Neuronal stem cell (in vitro differentiated cells): ENCODE data around the gene MYO3B.

Experiments used
- DNase-seq: peaks from one replicate; pipeline ENCODE4 v3.0.0-alpha.2; 2013; ENCODE audit warnings: low spot score
- H2AFZ ChIP-seq: one replicate; pipeline ENCODE4 v1.6.1; 2013; ENCODE audit warnings: mild to moderate bottlenecking, low read length, inconsistent platforms
- H2AK5ac ChIP-seq: 2 replicates; pipeline ENCODE4 v1.6.1; 2013; ENCODE audit warnings: low read depth, mild to moderate bottlenecking, inconsistent platforms, low read length, moderate library complexity, mixed read lengths
- H2BK120ac ChIP-seq: 2 replicates; pipeline ENCODE4 v1.6.1; 2013; ENCODE audit warnings: low read depth, mild to moderate bottlenecking, inconsistent platforms, low read length, moderate library complexity, mixed read lengths
- H2BK12ac ChIP-seq: one replicate; pipeline ENCODE4 v1.6.1; 2013; ENCODE audit warnings: low read length, inconsistent platforms
- H2BK15ac ChIP-seq: 2 replicates; pipeline ENCODE4 v1.6.1; 2013; ENCODE audit warnings: mild to moderate bottlenecking, low read length, inconsistent platforms, mixed read lengths
- H2BK5ac ChIP-seq: one replicate; pipeline ENCODE4 v1.6.1; 2013; ENCODE audit warnings: inconsistent platforms, mild to moderate bottlenecking, low read length, moderate library complexity
- H3K14ac ChIP-seq: one replicate; pipeline ENCODE4 v1.6.1; 2013; ENCODE audit warnings: low read length, inconsistent platforms
- H3K18ac ChIP-seq: 2 replicates; pipeline ENCODE4 v1.6.1; 2013; ENCODE audit warnings: low read length, inconsistent platforms
- H3K23ac ChIP-seq: 2 replicates; pipeline ENCODE4 v1.6.1; 2013; ENCODE audit warnings: low read depth, mild to moderate bottlenecking, mixed read lengths, low read length, inconsistent platforms; ENCODE audit not compliant: poor library complexity
- H3K27ac ChIP-seq: replicated peaks from 3 replicates; pipeline ENCODE4 v1.5.1; 2013; ENCODE audit warnings: low read length, inconsistent platforms
- H3K27me3 ChIP-seq, 3 experiments: 2 replicates each; pipeline ENCODE4 v1.6.1; 2013; ENCODE audit warnings: low read length in 3 of 3, mild to moderate bottlenecking in 2 of 3, inconsistent platforms in 1 of 3, low read depth in 1 of 3, mixed read lengths in 1 of 3, moderate library complexity in 1 of 3; ENCODE audit not compliant: control insufficient read depth in 3 of 3, insufficient read depth in 3 of 3
- H3K36me3 ChIP-seq, 2 donors: replicated peaks in 1 of 2; 2 replicates each; pipeline ENCODE4 v1.6.1; 2013; ENCODE audit warnings: low read length in 2 of 2; ENCODE audit not compliant: control insufficient read depth in 2 of 2, insufficient read depth in 2 of 2
- H3K4ac ChIP-seq: 2 replicates; pipeline ENCODE4 v1.6.1; 2013; ENCODE audit warnings: inconsistent platforms, mild to moderate bottlenecking, low read length, moderate library complexity
- H3K4me1 ChIP-seq, 2 donors: 1 replicate in 1 of 2; 2 replicates in 1 of 2; pipeline ENCODE4 v1.6.1; 2013; ENCODE audit warnings: low read length in 2 of 2, low read depth in 1 of 2; ENCODE audit not compliant: control insufficient read depth in 2 of 2, insufficient read depth in 1 of 2
- H3K4me2 ChIP-seq: one replicate; pipeline ENCODE4 v1.6.1; 2013; ENCODE audit warnings: mild to moderate bottlenecking, low read length, inconsistent platforms; ENCODE audit not compliant: insufficient read depth, poor library complexity, severe bottlenecking
- H3K4me3 ChIP-seq, 2 donors: 2 replicates each; pipeline ENCODE4 v1.5.1; 2013; ENCODE audit warnings: low read length in 2 of 2, mild to moderate bottlenecking in 2 of 2, inconsistent platforms in 1 of 2, moderate library complexity in 1 of 2
- H3K79me1 ChIP-seq: one replicate; pipeline ENCODE4 v1.6.1; 2013; ENCODE audit warnings: low read depth, mild to moderate bottlenecking, inconsistent platforms, low read length, moderate library complexity
- H3K9ac ChIP-seq: one replicate; pipeline ENCODE4 v1.6.1; 2013; ENCODE audit warnings: mild to moderate bottlenecking, low read depth, low read length, inconsistent platforms; ENCODE audit not compliant: poor library complexity
- H3K9me3 ChIP-seq, 2 donors: replicated peaks in 1 of 2; 2 replicates each; pipeline versions ENCODE3 to v1.6.1; 2013; ENCODE audit warnings: low read length in 2 of 2, mild to moderate bottlenecking in 2 of 2, inconsistent platforms in 1 of 2, low read depth in 1 of 2, mixed read lengths in 1 of 2, moderate library complexity in 1 of 2; ENCODE audit not compliant: control insufficient read depth in 2 of 2, insufficient read depth in 1 of 2
- H4K8ac ChIP-seq: one replicate; pipeline ENCODE4 v1.6.1; 2013; ENCODE audit warnings: low read depth, mild to moderate bottlenecking, inconsistent platforms, low read length, moderate library complexity
- H4K91ac ChIP-seq: one replicate; pipeline ENCODE4 v1.6.1; 2013; ENCODE audit warnings: low read length, low read depth, mild to moderate bottlenecking, inconsistent platforms; ENCODE audit not compliant: poor library complexity
- WGBS, 2 donors: extraction: QIAGEN DNeasy Blood & Tissue Kit; methylation state at CpG; one replicate each; pipeline ENCODE4 v1.1.7; 2013; ENCODE audit warnings: missing lambda C conversion rate in 2 of 2, mixed read lengths in 1 of 2; ENCODE audit not compliant: insufficient read length in 2 of 2, insufficient replicate concordance in 1 of 2; ENCODE audit errors: extremely low coverage in 2 of 2; 5-methylcytosine and 5-hydroxymethylcytosine counted together

The MYO3B gene

DNA sequence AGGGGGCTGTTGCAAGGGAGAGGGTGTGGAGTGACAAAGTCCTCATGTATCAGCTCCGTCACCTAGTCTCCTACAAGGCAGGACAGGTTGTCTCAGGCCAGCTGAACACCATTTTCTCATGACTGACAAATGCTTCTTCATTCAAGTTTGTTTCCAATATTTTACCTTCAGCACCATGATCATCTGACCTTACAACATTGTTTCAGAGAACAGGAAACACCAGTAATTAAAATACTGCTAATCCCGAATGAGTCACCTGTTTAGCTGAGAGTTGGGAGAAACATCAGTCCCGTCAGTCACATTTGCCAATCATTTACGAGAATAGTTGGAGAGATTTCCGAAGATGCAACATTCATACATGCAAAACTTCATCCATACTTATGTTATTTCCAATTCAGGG is 511.5 kb downstream of the MYO3B start:
- Histone ChIP-seq H2BK5ac (no peak overlapping the region), H2AFZ (no peak overlapping the region), H3K14ac (no peak overlapping the region), H3K79me1 (no peaks in the 10 kb centered on the region), H2BK120ac (no peak overlapping the region), H3K27me3 (peaks cover 0 to 9% (median 0%) of the 10 kb centered on the region in 3 experiments), H3K4ac (no peak overlapping the region), H3K4me3 (no peak overlapping the region), H3K9ac (no peak overlapping the region), H3K23ac (no peak overlapping the region), H3K18ac (no peak overlapping the region), H3K36me3 (no peaks in the 10 kb centered on the region), H2AK5ac (no peak overlapping the region), H3K4me2 (no peak overlapping the region), H2BK15ac (no peak overlapping the region), H3K27ac (no peak overlapping the region), H4K8ac (no peak overlapping the region), H3K9me3 (no peaks in the 10 kb centered on the region), H4K91ac (no peak overlapping the region), H2BK12ac (no peak overlapping the region), H3K4me1 (no peaks in the 10 kb centered on the region)
- DNase-seq: no peak
- WGBS, 2 donors: no CpG with 5 or more reads among the region's 5 CpGs

DNA sequence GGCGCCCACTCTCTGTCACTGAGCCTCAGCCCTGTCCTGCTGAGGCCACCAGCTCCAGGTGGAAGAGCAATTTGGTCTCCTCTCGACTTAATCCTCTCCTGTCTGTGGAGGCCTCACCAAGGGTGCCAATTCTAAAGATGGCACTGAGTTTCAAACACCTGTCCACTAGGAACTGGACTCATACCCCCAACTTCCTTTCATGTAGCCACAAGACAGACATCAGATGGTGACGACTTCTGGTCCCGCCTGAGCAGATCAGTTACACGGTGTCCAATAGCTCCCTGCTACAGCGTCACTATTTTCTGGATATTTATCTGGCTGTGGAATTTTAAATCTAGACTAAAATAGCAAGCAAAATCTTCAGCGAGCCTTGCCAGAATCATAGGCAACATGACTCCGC is 512.7 kb downstream of the MYO3B start:
- Histone ChIP-seq H3K9me3 (no peaks in the 10 kb centered on the region), H3K23ac (no peak overlapping the region), H3K79me1 (no peaks in the 10 kb centered on the region), H4K91ac (no peak overlapping the region), H2BK15ac (no peak overlapping the region), H3K4me3 (no peak overlapping the region), H2BK12ac (no peak overlapping the region), H2BK5ac (no peak overlapping the region), H3K36me3 (no peaks in the 10 kb centered on the region), H2AK5ac (no peak overlapping the region), H3K14ac (no peak overlapping the region), H3K18ac (no peak overlapping the region), H2AFZ (no peak overlapping the region), H3K4me1 (peaks cover 7 to 8% of the 10 kb centered on the region in 2 donors), H4K8ac (no peak overlapping the region), H3K4ac (no peak overlapping the region), H2BK120ac (no peak overlapping the region), H3K4me2 (no peak overlapping the region), H3K27me3 (peaks cover 0 to 9% (median 0%) of the 10 kb centered on the region in 3 experiments), H3K27ac (no peak overlapping the region), H3K9ac (no peak overlapping the region)
- WGBS, 2 donors: no CpG with 5 or more reads among the region's 8 CpGs
- no peak for DNase-seq

DNA sequence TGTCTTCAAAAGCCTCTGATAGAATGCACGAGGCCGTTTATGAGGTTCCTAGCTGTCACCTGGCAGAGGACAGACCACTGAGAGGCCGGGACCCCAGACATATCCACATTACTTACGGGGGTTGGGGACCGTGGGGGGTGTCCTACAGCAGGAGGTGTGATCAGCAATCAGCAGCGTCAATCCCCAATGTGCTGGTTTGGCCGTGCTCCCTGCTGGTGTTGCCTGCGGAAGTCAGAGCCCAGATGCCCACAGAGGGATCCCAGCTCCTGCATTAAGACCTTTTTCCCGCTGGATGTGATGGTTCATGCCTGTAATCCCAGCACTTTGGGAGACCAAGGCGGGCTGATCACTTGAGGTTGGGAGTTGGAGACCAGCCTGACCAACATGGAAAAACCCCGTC is 516.4 kb downstream of the MYO3B start:
- peak overlapping the region; percentile 81 for H3K18ac ChIP-seq
- peak overlapping the region; percentile 30 for H2BK15ac ChIP-seq
- no peak overlapping the region for H4K8ac ChIP-seq
- H3K27ac ChIP-seq: no peak overlapping the region
- peaks cover 0 to 16% (median 0%) of the 10 kb centered on the region in 3 experiments for H3K27me3 ChIP-seq
- no peaks in the 10 kb centered on the region for H3K36me3 ChIP-seq
- H2BK5ac ChIP-seq: no peak overlapping the region
- WGBS, 2 donors: no CpG with 5 or more reads among the region's 11 CpGs
- no peak for DNase-seq
- peaks cover 7 to 17% of the 10 kb centered on the region in 2 donors for H3K4me1 ChIP-seq
- no peak overlapping the region for H2AFZ ChIP-seq
- H3K9ac ChIP-seq: peak overlapping the region; percentile 44
- no peak overlapping the region for H3K14ac ChIP-seq
- H3K4me3 ChIP-seq: no peak overlapping the region
- H3K4ac ChIP-seq: no peak overlapping the region
- H3K23ac ChIP-seq: no peak overlapping the region
- H2AK5ac ChIP-seq: no peak overlapping the region
- no peak overlapping the region for H2BK120ac ChIP-seq
- no peaks in the 10 kb centered on the region for H3K79me1 ChIP-seq
- no peaks in the 10 kb centered on the region for H3K9me3 ChIP-seq
- no peak overlapping the region for H3K4me2 ChIP-seq
- H2BK12ac ChIP-seq: peak overlapping the region; percentile 30
- H4K91ac ChIP-seq: no peak overlapping the region

DNA sequence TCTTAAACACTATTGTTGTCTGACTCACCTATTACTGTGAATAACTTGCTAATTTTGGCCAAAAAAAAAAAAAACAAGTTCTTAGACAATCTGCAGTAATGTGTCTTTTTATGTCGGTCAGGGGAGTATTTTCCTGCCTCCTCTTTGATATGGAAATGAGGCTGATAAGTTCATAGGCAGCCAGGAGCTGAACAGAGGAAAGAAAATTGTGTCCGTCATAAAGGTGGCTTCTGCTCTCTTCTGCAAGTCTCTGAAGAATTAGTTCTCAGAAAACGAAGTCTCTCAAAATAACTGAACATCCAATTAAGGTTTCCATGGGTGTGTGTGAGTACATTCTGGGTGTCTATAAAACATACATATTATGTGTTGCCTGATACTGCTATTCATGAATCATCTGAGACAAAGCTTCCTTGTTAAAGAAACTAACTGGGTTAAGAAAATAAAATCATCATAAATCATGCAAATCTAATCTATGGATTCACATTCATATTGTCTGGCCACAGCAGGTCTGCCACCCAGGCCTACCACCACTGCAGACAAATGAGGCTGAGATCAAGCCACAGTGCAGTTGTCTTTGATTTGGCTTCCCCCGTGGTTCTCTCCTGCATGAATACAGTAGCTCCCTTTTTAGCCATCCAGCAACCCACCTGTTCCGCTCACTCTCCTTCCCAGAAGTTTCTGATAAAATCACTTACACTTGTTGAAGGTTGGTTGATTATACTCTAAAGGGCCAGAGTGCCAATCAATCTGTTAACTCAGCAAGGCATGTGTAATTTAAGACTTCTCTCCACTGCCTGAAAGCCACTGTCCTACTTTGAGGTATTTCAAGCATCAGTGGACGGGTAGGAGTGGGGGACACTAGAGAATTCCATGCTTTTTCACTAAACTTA is 517.8 kb downstream of the MYO3B start:
- no peak overlapping the region for H2BK5ac ChIP-seq
- no peak overlapping the region for H3K9ac ChIP-seq
- H3K18ac ChIP-seq: no peak overlapping the region
- H3K4me1 ChIP-seq: peaks cover 7 to 17% of the 10 kb centered on the region in 2 donors
- no peak overlapping the region for H2BK120ac ChIP-seq
- no peak overlapping the region for H2BK15ac ChIP-seq
- no peaks in the 10 kb centered on the region for H3K36me3 ChIP-seq
- peaks cover 0 to 14% (median 0%) of the 10 kb centered on the region in 3 experiments for H3K27me3 ChIP-seq
- no peak overlapping the region for H2AK5ac ChIP-seq
- no CpG with 5 or more reads among the region's 6 CpGs for WGBS, 2 donors
- H2BK12ac ChIP-seq: no peak overlapping the region
- H3K23ac ChIP-seq: no peak overlapping the region
- no peak for DNase-seq
- H4K91ac ChIP-seq: no peak overlapping the region
- H3K27ac ChIP-seq: no peak overlapping the region
- H3K4me3 ChIP-seq: no peak overlapping the region
- no peak overlapping the region for H3K14ac ChIP-seq
- no peak overlapping the region for H4K8ac ChIP-seq
- H2AFZ ChIP-seq: no peak overlapping the region
- no peaks in the 10 kb centered on the region for H3K9me3 ChIP-seq
- no peaks in the 10 kb centered on the region for H3K79me1 ChIP-seq
- H3K4ac ChIP-seq: no peak overlapping the region
- H3K4me2 ChIP-seq: no peak overlapping the region
